ENCODE measurements around the gene PRRT2.
A peak's percentile ranks its signal among the peaks of the same experiment; 100 is the strongest.
"Not testable (repeated sequence)": the region's sequence is repeated elsewhere in the genome, so short reads cannot be mapped to it uniquely, and the experiment has no call there.

PRRT2 gene

DNA sequence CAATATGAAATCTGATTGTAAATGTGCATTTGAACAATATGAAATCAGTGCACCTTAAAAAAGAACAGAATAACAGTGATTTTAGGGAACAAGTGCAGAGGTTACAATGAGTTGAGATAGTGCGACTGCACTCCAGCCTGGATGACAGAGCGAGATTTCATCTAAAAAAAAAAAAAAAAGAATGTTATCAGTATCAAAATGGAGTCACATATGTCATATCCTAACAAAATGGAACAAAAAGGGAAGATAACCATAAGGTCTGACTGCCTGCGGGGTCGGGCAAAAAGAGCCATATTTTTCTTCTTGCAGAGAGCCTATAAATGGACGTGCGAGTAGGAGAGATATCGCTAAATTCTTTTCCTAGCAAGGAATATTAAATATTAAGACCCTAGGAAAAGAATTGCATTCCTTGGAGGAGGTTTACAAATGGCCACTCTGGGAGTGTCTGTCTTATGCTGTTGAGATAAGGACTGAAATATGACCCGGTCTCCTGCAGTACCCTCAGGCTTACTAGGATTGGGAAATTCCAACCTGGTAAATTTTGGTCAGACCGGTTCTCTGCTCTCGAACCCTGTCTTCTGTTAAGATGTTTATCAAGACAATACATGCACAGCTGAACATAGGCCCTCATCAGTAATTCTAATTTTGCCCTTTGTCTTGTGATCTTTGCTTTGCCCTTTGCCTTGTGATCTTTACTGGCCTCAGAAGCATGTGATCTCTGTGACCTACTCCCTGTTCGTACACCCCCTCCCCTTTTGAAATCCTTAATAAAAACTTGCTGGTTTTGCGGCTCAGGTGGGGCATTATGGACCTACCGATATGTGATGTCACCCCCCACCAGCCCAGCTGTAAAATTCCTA lies 28.7 kb upstream of the PRRT2 start:
- not testable (repeated sequence) for H3K4me1 Mint-ChIP-seq; DNase-seq; H3K4me3 Mint-ChIP-seq; ATAC-seq (replicated peaks); H3K36me3 Mint-ChIP-seq; H3K27me3 Mint-ChIP-seq; H3K27ac Mint-ChIP-seq; H3K9me3 Mint-ChIP-seq

DNA sequence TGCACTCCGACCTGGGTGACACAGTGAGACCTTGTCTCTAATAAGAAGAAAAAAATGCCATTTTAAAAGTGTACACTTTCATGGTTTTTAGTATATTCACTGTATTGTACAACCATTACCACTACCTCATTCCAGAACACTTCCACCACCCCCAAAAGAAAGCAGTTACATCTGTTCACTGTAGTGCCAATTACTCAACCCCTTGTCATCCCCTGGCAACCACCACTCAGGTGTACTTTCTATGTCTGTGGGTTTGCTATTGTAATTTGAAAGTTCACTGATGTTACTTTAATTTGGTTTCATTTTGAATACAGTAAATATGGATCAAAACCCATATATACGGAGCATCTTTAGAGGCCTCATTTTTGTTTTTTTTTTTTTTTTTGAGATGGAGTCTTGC lies 27.8 kb upstream of the PRRT2 start:
- Mint-ChIP-seq H3K4me1 (peaks cover 5 to 13% of the 10 kb centered on the region in 2 donors), H3K27ac (no peak overlapping the region), H3K4me3 (no peak overlapping the region), H3K27me3 (no peaks in the 10 kb centered on the region), H3K36me3 (no peaks in the 10 kb centered on the region), H3K9me3 (no peaks in the 10 kb centered on the region)
- ATAC-seq (replicated peaks) (no peak), DNase-seq (no peak)

DNA sequence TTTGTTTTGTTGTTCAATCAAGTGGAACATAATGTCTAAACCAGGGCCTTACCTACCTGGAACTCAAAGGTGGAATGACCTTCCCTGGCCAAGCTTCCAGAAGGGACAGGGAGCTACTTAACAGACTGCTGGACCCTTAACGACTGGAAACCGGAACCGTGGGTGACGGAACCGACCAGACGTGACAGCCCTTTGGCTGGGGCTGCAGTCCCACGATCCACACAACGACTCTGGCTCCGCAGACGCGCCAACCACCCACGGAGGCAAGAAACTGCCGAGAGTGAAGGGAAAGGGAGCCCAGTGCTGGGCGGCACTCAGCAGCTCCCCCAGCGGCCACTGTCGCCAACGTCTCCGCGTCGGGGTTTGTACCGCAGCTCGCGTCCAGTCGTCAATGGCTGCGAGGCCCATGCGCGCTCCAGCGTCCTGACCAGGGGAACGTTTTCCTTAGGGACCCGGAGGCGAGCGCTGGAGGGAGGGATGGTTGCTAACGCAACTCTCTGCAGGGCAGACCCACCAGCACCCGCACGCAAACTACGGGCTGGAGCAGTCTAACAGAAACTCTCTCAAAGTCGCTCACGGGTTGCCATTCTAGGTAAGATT lies 27.0 kb upstream of the PRRT2 start:
- no peaks in the 10 kb centered on the region for H3K27me3 Mint-ChIP-seq
- no peaks in the 10 kb centered on the region for H3K9me3 Mint-ChIP-seq
- ATAC-seq (replicated peaks) (peak; percentile 92 to 93), DNase-seq (peak; percentile 53)
- H3K4me1 Mint-ChIP-seq, result peaks cover 7 to 20% of the 10 kb centered on the region in 2 donors
- peak overlapping the region; percentile 70 to 74 for H3K4me3 Mint-ChIP-seq
- peak overlapping the region; percentile 75 for H3K27ac Mint-ChIP-seq
- no peaks in the 10 kb centered on the region for H3K36me3 Mint-ChIP-seq

DNA sequence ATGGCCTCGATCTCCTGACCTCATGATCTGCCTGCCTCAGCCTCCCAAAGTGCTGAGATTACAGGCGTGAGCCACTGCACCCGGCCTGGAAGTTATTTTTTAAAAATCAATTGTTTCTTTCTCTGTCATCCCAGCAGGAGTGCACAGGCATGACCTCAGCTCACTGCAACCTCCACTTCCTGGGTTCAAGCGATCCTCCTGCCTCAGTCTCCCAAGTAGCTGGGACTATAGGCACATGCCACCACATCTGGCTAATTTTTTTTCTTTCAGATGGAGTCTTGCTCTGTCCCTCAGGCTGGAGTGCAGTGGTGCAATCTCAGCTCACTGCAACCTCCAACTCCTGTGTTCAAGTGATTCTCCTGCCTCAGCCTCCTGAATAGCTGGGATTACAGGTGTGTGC lies 24.8 kb upstream of the PRRT2 start:
- not testable (repeated sequence) for H3K4me3 Mint-ChIP-seq, H3K27ac Mint-ChIP-seq
- peaks cover 14 to 35% of the 10 kb centered on the region in 2 donors for H3K4me1 Mint-ChIP-seq

DNA sequence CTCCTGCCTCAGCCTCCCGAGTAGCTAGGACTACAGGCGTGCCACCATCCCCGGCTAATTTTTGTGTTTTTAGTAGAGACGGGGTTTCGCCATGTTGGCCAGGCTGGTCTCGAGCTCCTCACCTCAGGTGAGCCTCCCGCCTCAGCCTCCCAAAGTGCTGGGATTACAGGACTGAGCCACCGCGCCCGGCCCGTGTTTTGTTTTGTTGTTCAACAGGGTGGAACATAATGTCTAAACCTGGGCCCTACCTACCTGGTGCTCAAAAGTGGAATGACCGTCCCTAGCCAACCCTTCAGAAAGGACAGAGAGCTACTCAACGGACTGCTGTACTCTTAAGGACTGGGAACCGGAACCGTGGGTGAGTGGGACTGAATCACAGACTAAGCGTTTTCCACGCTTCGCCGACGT lies 22.2 kb upstream of the PRRT2 start:
- H3K36me3 Mint-ChIP-seq, result peaks cover 10 to 12% of the 10 kb centered on the region in 2 donors
- H3K4me1 Mint-ChIP-seq, result peaks cover 22 to 51% of the 10 kb centered on the region in 2 donors
- no peaks in the 10 kb centered on the region for H3K27me3 Mint-ChIP-seq
- H3K4me3 Mint-ChIP-seq, result peak overlapping the region; percentile 97
- ATAC-seq (replicated peaks), result peak; percentile 1 to 2
- no peaks in the 10 kb centered on the region for H3K9me3 Mint-ChIP-seq
- no peak for DNase-seq
- peak overlapping the region; percentile 98 for H3K27ac Mint-ChIP-seq

More for the DNA sequence above, 24.8 kb upstream of the PRRT2 start:
- not testable (repeated sequence) for ATAC-seq (replicated peaks); H3K27me3 Mint-ChIP-seq; H3K9me3 Mint-ChIP-seq; H3K36me3 Mint-ChIP-seq; DNase-seq

DNA sequence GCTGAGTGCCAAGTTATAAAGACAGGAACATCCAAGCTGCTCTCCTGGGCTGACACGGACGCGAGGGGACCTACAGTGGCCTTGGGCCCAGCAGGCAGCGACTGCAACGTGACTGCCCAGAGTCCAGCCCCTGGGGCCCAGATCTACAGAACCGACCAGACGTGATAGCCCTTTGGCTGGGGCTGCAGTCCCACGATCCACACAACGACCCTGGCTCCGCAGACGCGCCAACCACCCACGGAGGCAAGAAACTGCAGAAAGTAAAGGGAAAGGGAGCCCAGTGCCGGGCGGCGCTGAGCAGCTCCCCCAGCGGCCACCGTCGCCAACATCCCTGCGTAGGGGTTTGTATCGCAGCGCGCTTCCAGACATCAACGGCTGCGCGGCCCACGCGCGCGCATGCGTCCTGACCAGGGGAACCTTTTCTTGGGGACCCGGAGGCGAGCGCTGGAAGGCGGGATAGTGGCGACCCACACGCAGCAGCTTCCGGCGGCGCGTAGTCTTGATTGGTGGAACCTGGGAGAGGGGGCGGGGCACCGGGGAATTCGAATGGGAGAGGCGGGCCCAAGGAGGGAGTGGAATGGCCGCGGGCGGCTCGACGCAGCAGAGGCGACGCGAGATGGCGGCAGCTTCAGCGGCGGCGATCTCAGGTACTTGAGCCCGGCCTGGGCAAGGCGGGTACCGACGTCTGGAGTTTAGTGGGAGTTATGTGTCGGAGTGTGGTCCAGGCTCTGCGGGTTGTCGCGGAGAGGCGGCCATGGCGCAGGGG lies 21.6 kb upstream of the PRRT2 start, which contains the start of gene KIF22:
TSS of gene KIF22 (plus strand) at position 569 of the 766 bp plus-strand sequence. CDS start at position 578, 9 bp downstream.
- DNase-seq, result peak; percentile 99

DNA sequence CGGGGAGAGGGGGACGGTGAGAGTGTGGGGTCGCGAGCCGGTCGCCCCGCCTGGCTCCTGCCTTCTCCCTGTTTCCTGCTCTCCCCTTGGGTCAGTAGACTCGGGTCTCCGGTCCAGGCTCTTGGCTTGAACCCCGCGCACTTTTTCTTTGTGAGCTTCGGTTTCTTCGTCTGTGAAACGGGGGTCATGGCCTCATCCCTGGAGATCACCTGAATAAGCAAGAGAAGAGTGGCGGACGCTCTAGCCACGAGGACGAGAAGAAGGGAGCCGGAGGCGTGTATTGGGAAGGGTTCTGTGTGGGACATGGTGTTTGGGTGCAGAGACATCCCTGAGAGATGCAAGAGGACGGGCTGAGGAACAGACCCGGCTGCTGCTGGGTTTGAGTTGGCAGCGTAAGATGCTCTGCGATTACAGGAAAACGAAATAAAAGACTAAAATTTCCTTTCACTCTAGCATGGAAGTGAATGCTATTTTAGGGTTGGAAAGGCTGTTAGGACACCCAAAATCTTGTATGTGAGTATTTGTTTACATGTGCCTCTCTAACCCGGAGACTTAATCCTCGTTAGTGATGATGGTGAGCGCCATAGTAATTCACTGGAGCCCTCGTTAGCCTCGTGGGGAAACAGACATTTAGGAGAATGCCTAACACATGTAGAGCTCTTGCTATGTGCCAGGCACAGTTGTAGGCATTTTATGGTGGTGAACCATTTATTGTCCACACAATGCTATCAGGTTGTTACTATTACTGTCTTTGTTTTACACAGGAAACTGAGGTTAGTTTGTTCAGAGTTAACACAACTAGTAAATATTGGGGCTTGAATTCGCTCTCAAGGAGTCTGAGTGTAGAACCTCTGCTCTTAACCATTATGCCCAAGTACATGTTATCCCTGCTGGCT lies 20.8 kb upstream of the PRRT2 start:
- DNase-seq, result no peak
- peak; percentile 2 to 21 for ATAC-seq (replicated peaks)
- Mint-ChIP-seq H3K4me1 (peaks cover 20 to 41% of the 10 kb centered on the region in 2 donors), H3K27me3 (no peaks in the 10 kb centered on the region), H3K9me3 (no peaks in the 10 kb centered on the region), H3K36me3 (peaks cover 10 to 14% of the 10 kb centered on the region in 2 donors), H3K27ac (peak overlapping the region; percentile 98), H3K4me3 (peak overlapping the region; percentile 97)

More for the DNA sequence above, 21.6 kb upstream of the PRRT2 start, which contains the start of gene KIF22:
- peak within 1 kb of the TSS; percentile 97 for H3K4me3 Mint-ChIP-seq
- H3K27ac Mint-ChIP-seq, result peak within 1 kb of the TSS; percentile 98
- no peaks in the 10 kb centered on the region for H3K9me3 Mint-ChIP-seq
- peak; percentile 96 for ATAC-seq (replicated peaks)
- H3K4me1 Mint-ChIP-seq, result peaks cover 22 to 45% of the 10 kb centered on the region in 2 donors
- H3K36me3 Mint-ChIP-seq, result peaks cover 10 to 14% of the 10 kb centered on the region in 2 donors
- H3K27me3 Mint-ChIP-seq, result no peaks in the 10 kb centered on the region

DNA sequence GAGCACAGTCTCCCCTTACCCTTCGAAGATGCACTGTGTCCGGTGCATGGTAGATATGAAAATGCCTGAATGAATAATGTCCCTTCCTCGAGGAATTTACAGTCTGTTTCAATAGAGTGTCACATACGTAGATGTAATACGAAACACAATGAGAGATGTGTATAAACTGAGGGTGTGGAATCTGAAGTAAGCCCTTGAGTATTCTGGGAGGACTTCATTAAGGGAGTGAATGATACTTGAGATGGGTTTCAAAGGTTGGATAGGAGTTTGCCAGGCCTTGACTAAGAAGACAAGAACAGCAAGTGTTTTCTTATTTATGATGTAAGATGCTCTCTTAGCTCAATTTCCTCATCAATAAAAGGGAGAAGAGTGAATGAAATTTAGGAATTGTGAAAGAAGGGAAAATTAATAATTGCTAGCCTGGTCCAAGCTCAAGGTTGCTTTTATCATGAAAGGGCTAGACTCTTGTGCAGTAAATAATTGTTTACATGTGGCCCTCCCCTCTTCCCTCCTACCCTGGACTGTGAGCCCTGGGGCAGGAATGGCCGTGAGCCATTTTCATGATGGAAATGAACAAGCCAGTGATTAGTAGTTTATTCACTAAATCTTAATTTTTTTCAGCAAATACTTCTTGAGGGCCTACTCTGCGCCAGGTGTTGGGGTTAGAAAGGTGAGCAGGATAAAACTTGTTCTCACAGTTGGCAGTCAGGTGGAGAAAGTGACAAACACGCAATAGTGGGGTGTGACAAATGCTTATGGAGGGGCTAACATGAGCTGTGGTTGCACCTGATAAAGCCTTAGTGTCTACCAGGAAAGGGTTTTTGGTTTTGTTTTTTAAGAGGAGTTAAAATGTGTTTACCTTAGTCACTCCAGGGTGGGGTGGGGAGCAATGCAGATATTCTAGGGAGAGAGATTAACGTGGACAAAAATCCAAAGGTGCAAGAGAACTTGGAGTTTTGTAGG lies 19.9 kb upstream of the PRRT2 start:
- Mint-ChIP-seq H3K9me3 (no peaks in the 10 kb centered on the region), H3K4me3 (peak overlapping the region; percentile 97), H3K27me3 (no peaks in the 10 kb centered on the region), H3K36me3 (peaks cover 14 to 19% of the 10 kb centered on the region in 2 donors), H3K27ac (no peak overlapping the region), H3K4me1 (peaks cover 20 to 41% of the 10 kb centered on the region in 2 donors)
- ATAC-seq (replicated peaks) (no peak), DNase-seq (no peak)

DNA sequence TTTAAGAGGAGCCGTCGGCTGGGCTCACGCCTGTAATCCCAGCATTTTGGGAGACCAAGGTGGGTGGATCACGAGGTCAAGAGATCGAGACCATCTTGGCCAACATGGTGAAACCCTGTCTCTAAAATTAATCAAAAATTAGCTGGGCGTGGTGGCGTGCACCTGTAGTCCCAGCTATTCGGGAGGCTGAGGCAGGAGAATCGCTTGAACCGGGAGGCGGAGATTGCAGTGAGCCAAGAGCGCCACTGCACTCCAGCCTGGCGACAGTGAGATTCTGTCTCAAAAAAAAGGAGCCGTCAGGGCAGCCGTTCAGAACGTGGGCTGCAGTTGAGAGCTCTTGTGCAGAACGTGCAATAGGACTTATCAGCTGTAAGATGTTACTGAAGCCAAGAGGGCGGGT lies 18.8 kb upstream of the PRRT2 start:
- not testable (repeated sequence) for ATAC-seq (replicated peaks); DNase-seq; H3K4me3 Mint-ChIP-seq; H3K27me3 Mint-ChIP-seq; H3K9me3 Mint-ChIP-seq; H3K27ac Mint-ChIP-seq
- H3K36me3 Mint-ChIP-seq, result peaks cover 21 to 26% of the 10 kb centered on the region in 2 donors
- H3K4me1 Mint-ChIP-seq, result peaks cover 20 to 41% of the 10 kb centered on the region in 2 donors

DNA sequence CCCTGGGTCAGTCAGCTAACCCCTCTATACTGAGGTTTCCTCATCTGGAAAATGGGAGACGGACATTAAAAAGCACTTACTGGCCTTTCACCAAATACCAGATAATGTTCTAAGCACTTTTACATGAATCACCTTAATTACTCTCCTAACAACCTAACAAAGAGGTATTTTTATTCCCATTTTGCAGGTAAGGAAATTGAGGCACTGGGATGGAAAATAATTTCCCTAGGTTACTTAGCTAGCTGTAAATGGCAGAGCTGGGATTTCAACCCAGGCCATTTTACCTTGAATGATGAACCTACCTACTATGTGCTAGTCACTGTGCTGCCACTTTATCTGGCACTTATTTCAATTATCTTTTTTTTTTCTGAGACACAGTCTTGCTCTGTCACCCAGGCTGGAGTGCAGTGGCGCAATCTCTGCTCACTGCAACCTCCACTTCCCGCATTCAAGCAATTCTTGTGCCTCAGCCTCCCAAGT lies 17.7 kb upstream of the PRRT2 start:
- H3K4me3 Mint-ChIP-seq, result no peak overlapping the region
- no peaks in the 10 kb centered on the region for H3K9me3 Mint-ChIP-seq
- no peak for ATAC-seq (replicated peaks)
- no peak for DNase-seq
- H3K36me3 Mint-ChIP-seq, result peaks cover 22 to 38% of the 10 kb centered on the region in 2 donors
- H3K27ac Mint-ChIP-seq, result no peak overlapping the region
- peaks cover 20 to 37% of the 10 kb centered on the region in 2 donors for H3K4me1 Mint-ChIP-seq
- no peaks in the 10 kb centered on the region for H3K27me3 Mint-ChIP-seq

DNA sequence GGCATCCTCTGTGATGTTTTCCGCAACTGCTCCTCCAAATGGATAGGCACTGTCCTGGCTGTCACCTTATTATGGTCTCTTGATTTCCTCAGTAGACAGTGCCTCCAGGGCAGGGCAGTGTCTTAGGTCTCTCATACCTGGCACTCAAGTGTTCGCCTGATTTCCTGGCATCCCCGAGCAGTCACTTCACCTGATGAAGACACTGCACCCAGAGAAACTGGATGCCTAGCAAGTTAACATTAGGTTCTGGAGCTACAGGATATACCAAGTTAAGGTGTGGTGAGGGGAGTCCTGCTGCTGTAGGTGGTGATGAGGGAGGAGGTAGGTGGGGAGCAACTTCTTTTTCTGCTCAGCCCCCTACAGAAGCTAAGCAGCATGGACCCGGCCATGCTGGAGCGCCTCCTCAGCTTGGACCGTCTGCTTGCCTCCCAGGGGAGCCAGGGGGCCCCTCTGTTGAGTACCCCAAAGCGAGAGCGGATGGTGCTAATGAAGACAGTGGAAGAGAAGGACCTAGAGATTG lies 9.5 kb upstream of the PRRT2 start:
- Mint-ChIP-seq H3K4me1 (peaks cover 17 to 20% of the 10 kb centered on the region in 2 donors), H3K9me3 (no peaks in the 10 kb centered on the region), H3K4me3 (no peak overlapping the region), H3K27me3 (no peaks in the 10 kb centered on the region), H3K36me3 (peaks cover 26 to 65% of the 10 kb centered on the region in 2 donors), H3K27ac (no peak overlapping the region)
- no peak for ATAC-seq (replicated peaks)
- DNase-seq, result no peak

DNA sequence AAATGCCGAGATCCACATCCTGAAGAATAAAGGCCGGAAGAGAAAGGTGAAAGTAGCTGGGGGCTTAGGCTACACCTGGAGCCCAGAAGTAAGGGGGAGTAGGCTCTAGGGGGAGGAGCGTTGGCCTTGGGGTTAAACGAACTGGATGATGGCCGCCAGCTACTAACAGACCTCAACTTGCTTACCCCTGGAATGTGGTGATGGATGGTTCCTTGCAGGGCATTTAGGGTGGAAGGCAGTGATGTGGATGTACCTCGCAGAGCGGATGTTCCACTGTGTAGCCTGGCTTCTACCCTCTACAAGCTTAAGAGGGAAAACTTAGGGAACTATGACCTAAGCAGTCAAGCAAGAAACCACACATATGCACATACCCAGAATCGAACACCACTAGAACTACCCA lies 8.0 kb upstream of the PRRT2 start:
- ATAC-seq (replicated peaks) (no peak), DNase-seq (no peak)
- peak overlapping the region; percentile 94 to 100 for H3K4me3 Mint-ChIP-seq
- H3K36me3 Mint-ChIP-seq, result peaks cover 36 to 66% of the 10 kb centered on the region in 2 donors
- H3K27me3 Mint-ChIP-seq, result no peaks in the 10 kb centered on the region
- H3K27ac Mint-ChIP-seq, result peak overlapping the region; percentile 100
- H3K9me3 Mint-ChIP-seq, result no peaks in the 10 kb centered on the region
- H3K4me1 Mint-ChIP-seq, result peaks cover 29 to 35% of the 10 kb centered on the region in 2 donors
